ENCODE measurements around the gene PGAM5. TPM values are rescaled to one million over a fixed set of nuclear protein-coding genes. Genes with fewer than 3 reads are reported as not detected.
A peak's percentile ranks its signal among the peaks of the same experiment; 100 is the strongest.

The PGAM5 gene
- total RNA-seq, 4 donors from 2014 or later, result 23.8 to 29.6 (median 26.1) TPM

DNA sequence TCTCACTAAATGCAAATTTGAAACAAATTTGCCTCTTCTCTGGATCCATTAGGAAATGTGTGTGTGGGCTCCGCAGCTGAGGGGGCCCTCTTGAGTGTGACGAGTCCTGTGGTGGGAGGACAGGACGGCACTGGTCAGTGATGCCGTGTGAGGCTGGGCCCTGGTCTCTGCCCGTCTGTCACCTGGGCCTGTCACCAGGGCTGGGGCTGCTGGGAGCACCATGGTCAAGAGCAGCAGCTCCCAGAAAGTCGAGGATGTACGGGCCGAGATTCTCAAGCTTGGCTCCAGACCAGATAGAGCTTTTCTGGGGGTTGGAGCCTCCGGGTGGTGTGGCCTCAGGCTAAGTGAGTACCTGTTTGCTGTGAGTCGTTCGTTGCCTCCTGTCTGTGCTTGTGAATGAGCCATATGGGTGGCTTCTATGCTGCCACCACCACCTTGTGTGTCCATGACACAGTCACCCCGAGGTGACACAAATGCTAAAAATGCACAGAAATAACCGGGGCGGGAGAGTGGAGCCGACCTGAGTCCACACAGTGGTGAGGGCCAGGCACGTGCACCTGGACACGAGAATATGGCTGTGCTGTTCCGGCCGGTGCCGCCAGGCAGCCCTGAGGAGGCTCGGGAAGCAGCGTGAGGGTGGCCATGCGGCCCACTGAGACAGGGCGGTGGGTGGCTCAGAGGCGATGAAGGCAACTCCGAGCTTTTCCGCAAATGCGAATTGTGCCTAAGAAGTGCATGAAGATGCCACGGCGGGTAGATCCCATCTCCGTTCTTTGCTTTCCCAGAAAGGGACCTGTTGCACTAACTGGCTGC is 8.7 kb downstream of the PGAM5 start:
- 85 to 94% methylated on average over 4 to 18 of the region's 31 CpGs for WGBS, 2 donors (ENCODE audit: low coverage in 1 of 2)
- Histone ChIP-seq H3K36me3 (peaks cover 0 to 97% of the 10 kb centered on the region in 2 donors), H3K27me3 (no peaks in the 10 kb centered on the region), H3K9me3 (no peaks in the 10 kb centered on the region), H3K4me3 (no peak overlapping the region), H3K4me1 (no peaks in the 10 kb centered on the region), H3K27ac (no peak overlapping the region)
- TF ChIP-seq EP300 (IDR thresholded peaks at IDR 0.05) (no peak), POLR2AphosphoS5 (IDR thresholded peaks at IDR 0.05) (no peak), POLR2A (IDR thresholded peaks at IDR 0.05) (peak in 1 of 2 donors; percentile 5)
- TF ChIP-seq, protein P1, sequence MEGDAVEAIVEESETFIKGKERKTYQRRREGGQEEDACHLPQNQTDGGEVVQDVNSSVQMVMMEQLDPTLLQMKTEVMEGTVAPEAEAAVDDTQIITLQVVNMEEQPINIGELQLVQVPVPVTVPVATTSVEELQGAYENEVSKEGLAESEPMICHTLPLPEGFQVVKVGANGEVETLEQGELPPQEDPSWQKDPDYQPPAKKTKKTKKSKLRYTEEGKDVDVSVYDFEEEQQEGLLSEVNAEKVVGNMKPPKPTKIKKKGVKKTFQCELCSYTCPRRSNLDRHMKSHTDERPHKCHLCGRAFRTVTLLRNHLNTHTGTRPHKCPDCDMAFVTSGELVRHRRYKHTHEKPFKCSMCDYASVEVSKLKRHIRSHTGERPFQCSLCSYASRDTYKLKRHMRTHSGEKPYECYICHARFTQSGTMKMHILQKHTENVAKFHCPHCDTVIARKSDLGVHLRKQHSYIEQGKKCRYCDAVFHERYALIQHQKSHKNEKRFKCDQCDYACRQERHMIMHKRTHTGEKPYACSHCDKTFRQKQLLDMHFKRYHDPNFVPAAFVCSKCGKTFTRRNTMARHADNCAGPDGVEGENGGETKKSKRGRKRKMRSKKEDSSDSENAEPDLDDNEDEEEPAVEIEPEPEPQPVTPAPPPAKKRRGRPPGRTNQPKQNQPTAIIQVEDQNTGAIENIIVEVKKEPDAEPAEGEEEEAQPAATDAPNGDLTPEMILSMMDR (IDR thresholded peaks at IDR 0.05), result no peak
- ATAC-seq, result no peak

DNA sequence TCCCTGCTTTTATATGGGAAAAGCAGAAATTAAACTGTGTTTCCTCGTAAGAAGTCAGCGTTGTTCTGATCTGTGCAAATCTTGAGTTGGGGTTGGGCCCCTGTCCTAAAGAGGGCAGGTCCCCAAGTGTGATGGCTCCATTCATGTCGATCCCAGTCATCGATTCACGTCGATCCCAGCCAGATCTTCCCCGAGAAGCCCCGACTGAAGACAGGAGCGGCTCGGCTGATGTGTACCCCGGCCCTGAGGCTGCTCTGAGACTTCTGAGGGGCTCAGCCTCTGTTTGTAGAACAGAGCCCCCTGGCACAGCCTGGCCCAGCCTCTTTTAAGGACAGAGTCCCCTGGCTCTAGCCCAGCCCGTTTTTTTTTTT is 9.3 kb downstream of the PGAM5 start:
- no peaks in the 10 kb centered on the region for H3K9me3 ChIP-seq
- H3K4me1 ChIP-seq, result no peaks in the 10 kb centered on the region
- no peak overlapping the region for H3K27ac ChIP-seq
- no peaks in the 10 kb centered on the region for H3K27me3 ChIP-seq
- WGBS, 2 donors (ENCODE audit: low coverage in 1 of 2), result 82 to 100% methylated on average over 1 to 11 of the region's 12 CpGs
- H3K4me3 ChIP-seq, result no peak overlapping the region
- peaks cover 0 to 97% of the 10 kb centered on the region in 2 donors for H3K36me3 ChIP-seq
- ATAC-seq, result no peak
- TF ChIP-seq, protein P1 (IDR thresholded peaks at IDR 0.05), result no peak
- TF ChIP-seq POLR2A (IDR thresholded peaks at IDR 0.05) (no peak), POLR2AphosphoS5 (IDR thresholded peaks at IDR 0.05) (no peak), EP300 (IDR thresholded peaks at IDR 0.05) (no peak)

GRCh38 chr12:132720606-132721345 is 10.1 kb downstream of the PGAM5 start:
- Histone ChIP-seq H3K9me3 (no peaks in the 10 kb centered on the region), H3K4me1 (no peaks in the 10 kb centered on the region), H3K4me3 (no peak overlapping the region), H3K27me3 (no peaks in the 10 kb centered on the region), H3K27ac (no peak overlapping the region), H3K36me3 (peaks cover 0 to 97% of the 10 kb centered on the region in 2 donors)
- ATAC-seq, result no peak
- 80 to 91% methylated on average over 3 to 11 of the region's 25 CpGs for WGBS, 2 donors (ENCODE audit: low coverage in 1 of 2)
- TF ChIP-seq, protein P1 (IDR thresholded peaks at IDR 0.05), result no peak
- TF ChIP-seq POLR2A (IDR thresholded peaks at IDR 0.05), result no peak
- no peak for TF ChIP-seq POLR2AphosphoS5 (IDR thresholded peaks at IDR 0.05)
- no peak for TF ChIP-seq EP300 (IDR thresholded peaks at IDR 0.05)

DNA sequence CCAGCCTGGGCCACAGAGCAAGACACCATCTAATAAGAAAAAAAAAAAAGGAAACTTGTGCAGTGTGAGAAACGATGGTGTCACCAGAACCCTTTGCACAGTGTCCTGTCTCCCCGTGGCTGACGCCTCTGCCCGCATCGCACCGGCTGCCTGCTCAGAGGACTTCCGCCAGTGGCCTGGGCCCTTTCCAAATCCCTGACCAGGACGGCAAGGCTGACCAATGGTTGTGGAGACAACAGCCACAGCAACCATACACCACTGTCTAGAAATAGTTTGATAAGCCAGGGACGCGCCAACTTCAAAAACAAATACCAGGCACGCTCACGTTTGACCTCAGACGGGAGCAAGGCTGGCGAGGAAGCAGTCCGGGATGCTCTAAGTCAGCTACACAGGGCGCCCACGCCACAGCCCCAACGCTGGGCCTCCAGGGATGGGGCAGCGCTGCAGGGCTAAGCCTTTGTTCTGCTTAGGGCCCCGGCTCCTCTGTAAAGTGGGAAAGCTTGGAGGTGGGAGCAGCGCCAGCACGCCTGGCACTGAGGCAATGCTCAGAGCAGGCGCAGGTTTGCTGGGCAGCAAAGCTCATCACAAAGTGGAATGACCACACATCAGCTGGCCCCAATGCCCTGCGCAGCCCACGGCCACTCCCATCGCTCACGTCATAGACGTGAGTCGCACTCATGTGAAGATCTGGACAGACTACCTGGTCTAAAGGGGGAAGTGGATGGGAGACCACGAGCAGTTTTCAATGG is 12.5 kb downstream of the PGAM5 start:
- ATAC-seq, result no peak
- TF ChIP-seq EP300 (IDR thresholded peaks at IDR 0.05) (no peak), POLR2A (IDR thresholded peaks at IDR 0.05) (no peak), POLR2AphosphoS5 (IDR thresholded peaks at IDR 0.05) (no peak)
- TF ChIP-seq, protein P1 (IDR thresholded peaks at IDR 0.05), result no peak
- Histone ChIP-seq H3K4me1 (no peaks in the 10 kb centered on the region), H3K27ac (no peak overlapping the region), H3K27me3 (no peaks in the 10 kb centered on the region), H3K4me3 (no peak overlapping the region), H3K36me3 (peaks cover 0 to 97% of the 10 kb centered on the region in 2 donors), H3K9me3 (no peaks in the 10 kb centered on the region)
- 20 to 86% methylated on average over 1 to 9 of the region's 30 CpGs for WGBS, 2 donors (ENCODE audit: low coverage in 1 of 2)

Measured in gastroesophageal sphincter (tissue), 4 donors.